Measurements from ENCODE around the gene GULP1. TPM values are rescaled to one million over a fixed set of nuclear protein-coding genes. Genes with fewer than 3 reads are reported as not detected.
A peak's percentile ranks its signal among the peaks of the same experiment; 100 is the strongest.

GULP1 gene
- total RNA-seq, 1 donor from 2014 or later = 49.0 TPM

DNA sequence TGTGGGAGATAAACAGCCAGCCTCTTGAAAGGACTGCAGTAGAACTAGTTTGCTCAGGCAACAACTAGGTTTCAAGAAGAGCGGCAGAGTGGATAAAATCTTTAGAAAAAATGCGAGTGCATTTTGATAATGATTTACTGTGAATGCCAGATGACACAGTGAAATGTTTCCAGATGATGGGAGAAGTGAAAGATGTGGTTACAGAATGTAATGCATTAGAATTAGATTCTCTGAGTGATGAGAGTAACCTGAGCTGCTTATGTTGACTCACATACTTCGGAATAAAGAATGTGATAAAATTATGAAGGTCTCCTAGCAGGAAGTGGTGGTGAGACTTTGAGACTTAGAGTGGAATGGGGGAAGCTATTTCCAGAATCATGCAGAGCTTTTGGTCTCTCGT lies 184.3 kb downstream of the GULP1 start:
- no peak for TF ChIP-seq CTCF (conservative IDR thresholded peaks at IDR 0.05)
- peaks cover 17% of the 10 kb centered on the region for H3K4me1 Mint-ChIP-seq (ENCODE audit: unreplicated experiment)

DNA sequence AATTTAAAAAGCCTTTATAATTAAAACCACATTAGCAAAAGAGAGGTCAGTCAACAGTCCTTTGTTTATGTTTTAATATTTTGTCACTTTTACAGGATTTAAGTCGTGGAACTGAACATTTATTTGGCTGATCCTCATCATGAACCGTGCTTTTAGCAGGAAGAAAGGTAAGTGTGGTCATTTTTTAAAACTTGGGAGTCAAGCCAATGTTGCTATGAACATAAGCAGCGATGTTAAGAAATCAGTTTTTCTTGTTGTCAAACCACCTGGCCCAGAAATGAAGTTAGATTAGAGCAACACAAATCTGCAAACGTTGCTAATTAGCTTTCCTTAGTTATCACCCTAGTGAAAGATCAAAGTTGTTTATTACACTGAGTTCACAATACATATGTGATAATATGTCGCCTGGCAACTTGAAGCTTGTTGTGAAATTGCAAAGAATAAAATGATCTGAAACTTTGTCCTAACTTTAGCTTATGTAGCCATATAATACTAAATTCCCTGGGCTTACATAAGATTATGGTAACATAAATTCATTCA lies 186.0 kb downstream of the GULP1 start:
- peaks cover 4% of the 10 kb centered on the region for H3K36me3 Mint-ChIP-seq
- no peaks in the 10 kb centered on the region for H3K9me3 Mint-ChIP-seq
- no peak overlapping the region for H3K27ac Mint-ChIP-seq

More for the DNA sequence above, 184.3 kb downstream of the GULP1 start:
- Mint-ChIP-seq H3K4me3 (peak overlapping the region; percentile 3), H3K9me3 (no peaks in the 10 kb centered on the region), H3K27me3 (no peaks in the 10 kb centered on the region), H3K36me3 (peaks cover 12% of the 10 kb centered on the region), H3K27ac (peak overlapping the region; percentile 67)
- DNase-seq (ENCODE audit: extremely low spot score, unreplicated experiment) = no peak

DNA sequence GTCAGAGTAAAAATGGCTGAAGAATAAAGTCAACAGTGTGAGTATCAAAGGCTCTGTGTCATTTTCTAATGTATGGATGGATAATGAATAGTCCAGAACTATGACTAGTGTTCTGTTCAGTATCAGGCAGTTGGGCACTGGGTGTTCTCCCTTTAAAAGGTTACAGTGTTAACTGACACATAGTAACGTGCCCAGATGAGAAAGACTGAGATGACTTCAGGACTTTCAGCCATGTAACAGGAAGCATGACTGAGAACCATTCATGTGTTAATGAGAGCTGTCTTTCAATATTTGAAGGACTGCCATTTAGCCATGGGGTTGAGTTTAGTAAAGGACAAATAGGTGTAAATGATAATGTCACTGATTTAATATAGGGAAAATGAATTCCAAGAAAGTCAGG lies 187.1 kb downstream of the GULP1 start:
- Mint-ChIP-seq H3K4me3 (no peak overlapping the region), H3K27ac (no peak overlapping the region), H3K9me3 (no peaks in the 10 kb centered on the region), H3K36me3 (peaks cover 4% of the 10 kb centered on the region), H3K4me1 (ENCODE audit: unreplicated experiment) (peaks cover 17% of the 10 kb centered on the region), H3K27me3 (no peaks in the 10 kb centered on the region)
- DNase-seq (ENCODE audit: extremely low spot score, unreplicated experiment) = no peak
- TF ChIP-seq CTCF (conservative IDR thresholded peaks at IDR 0.05) = no peak

More for the DNA sequence above, 186.0 kb downstream of the GULP1 start:
- no peaks in the 10 kb centered on the region for H3K27me3 Mint-ChIP-seq
- DNase-seq (ENCODE audit: extremely low spot score, unreplicated experiment) = no peak
- no peak for TF ChIP-seq CTCF (conservative IDR thresholded peaks at IDR 0.05)
- no peak overlapping the region for H3K4me3 Mint-ChIP-seq
- H3K4me1 Mint-ChIP-seq (ENCODE audit: unreplicated experiment) = peaks cover 17% of the 10 kb centered on the region

DNA sequence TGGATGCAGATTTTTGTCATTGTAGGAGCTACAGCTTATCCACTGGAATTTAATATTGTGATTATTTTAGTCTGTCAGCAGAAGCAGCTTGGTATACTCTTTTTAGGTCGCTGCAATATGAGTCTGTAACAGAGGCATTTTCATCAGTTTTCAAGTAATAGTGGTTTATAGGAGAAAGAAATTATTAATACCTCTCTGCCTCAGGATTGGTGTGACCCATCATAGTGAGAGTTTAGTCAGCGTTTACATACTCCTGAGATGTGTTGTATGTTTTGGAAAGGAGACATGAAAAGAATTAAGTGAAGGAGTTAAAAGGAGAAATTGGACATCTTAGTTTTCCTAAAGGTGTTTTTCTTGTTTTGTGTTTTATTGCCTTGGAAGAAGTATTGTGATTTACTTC lies 189.8 kb downstream of the GULP1 start:
- Mint-ChIP-seq H3K4me1 (ENCODE audit: unreplicated experiment) (peaks cover 13% of the 10 kb centered on the region), H3K27me3 (no peaks in the 10 kb centered on the region), H3K27ac (no peak overlapping the region), H3K4me3 (no peak overlapping the region), H3K9me3 (no peaks in the 10 kb centered on the region), H3K36me3 (peaks cover 7% of the 10 kb centered on the region)
- DNase-seq (ENCODE audit: extremely low spot score, unreplicated experiment) = no peak
- TF ChIP-seq CTCF (conservative IDR thresholded peaks at IDR 0.05) = no peak

GRCh38 chr2:188485496-188485895 lies 193.8 kb downstream of the GULP1 start:
- H3K27ac Mint-ChIP-seq = no peak overlapping the region
- H3K9me3 Mint-ChIP-seq = no peaks in the 10 kb centered on the region
- H3K27me3 Mint-ChIP-seq = no peaks in the 10 kb centered on the region
- no peaks in the 10 kb centered on the region for H3K4me1 Mint-ChIP-seq (ENCODE audit: unreplicated experiment)
- TF ChIP-seq CTCF (conservative IDR thresholded peaks at IDR 0.05) = no peak
- H3K36me3 Mint-ChIP-seq = peaks cover 3% of the 10 kb centered on the region
- no peak for DNase-seq (ENCODE audit: extremely low spot score, unreplicated experiment)
- no peak overlapping the region for H3K4me3 Mint-ChIP-seq

- peaks cover 12% of the 10 kb centered on the region for H3K4me1 Mint-ChIP-seq (ENCODE audit: unreplicated experiment)
- no peak overlapping the region for H3K27ac Mint-ChIP-seq
- no peak overlapping the region for H3K4me3 Mint-ChIP-seq
- H3K36me3 Mint-ChIP-seq = peaks cover 11% of the 10 kb centered on the region
- peaks cover 9% of the 10 kb centered on the region for H3K9me3 Mint-ChIP-seq
- no peak for DNase-seq (ENCODE audit: extremely low spot score, unreplicated experiment)
- H3K27me3 Mint-ChIP-seq = no peaks in the 10 kb centered on the region
- no peak for TF ChIP-seq CTCF (conservative IDR thresholded peaks at IDR 0.05)
These were observed 201.1 kb downstream of the GULP1 start for GRCh38 chr2:188492751-188493150.

Measured in type B pancreatic cell (in vitro differentiated cells).